PC-3 (cell line): ENCODE data around the gene TNIP1. TPM values are rescaled to one million over a fixed set of nuclear protein-coding genes. Genes with fewer than 3 reads are reported as not detected.

Experiments used
- ATAC-seq: fragments of 200-7000 bp; cut with Tn5 transposase; 2 replicates; pipeline ENCODE4 v1.9.1; 2020; ENCODE audit warnings: mild to moderate bottlenecking, moderate library complexity
- BruUV-seq: library from RNA; stranded (reverse); fragments of 400-500 nt; replicated peaks from 2 replicates; lab custom pipeline; 2021; lab: Mats Ljungman, UMichigan
- CTCF ChIA-PET: fragments of 300-600 bp; sonication (Branson Sonifier 250); formaldehyde crosslinking; loops from one replicate; lab custom pipeline; 2022; ENCODE audit warnings: antibody characterized with exemption; lab: Charles Lee
- POLR2A ChIA-PET: fragments of 300-600 bp; sonication (Branson Sonifier 250); formaldehyde crosslinking; loops from one replicate; lab custom pipeline; 2022; ENCODE audit warnings: antibody characterized with exemption; ENCODE audit not compliant: unreplicated experiment; lab: Charles Lee
- DNase-seq: peaks from one replicate; pipeline ENCODE4 v3.0.0-alpha.2; 2015
- H2AFZ ChIP-seq: fragments of 300-600 bp; sonication (generic); 2 replicates; pipeline ENCODE4 v1.6.0; 2016; ENCODE audit warnings: antibody characterized with exemption, low read length
- H3F3A ChIP-seq: fragments of 300-600 bp; sonication (generic); one replicate; pipeline ENCODE4 v1.6.0; 2017; ENCODE audit warnings: antibody characterized with exemption, low read length, control low read depth, mild to moderate bottlenecking; ENCODE audit not compliant: unreplicated experiment
- H3K27ac ChIP-seq: fragments of 300-600 bp; sonication (generic); 2 replicates; pipeline ENCODE4 v1.5.1; 2016; ENCODE audit warnings: mild to moderate bottlenecking, low read length
- H3K27me3 ChIP-seq: fragments of 300-600 bp; sonication (generic); 2 replicates; pipeline ENCODE4 v1.6.1; 2016; ENCODE audit warnings: low read length, mixed read lengths
- H3K36me3 ChIP-seq: fragments of 300-600 bp; sonication (generic); 2 replicates; pipeline ENCODE4 v1.6.1; 2016; ENCODE audit warnings: low read depth, mixed run types, low read length, mixed read lengths
- H3K4me1 ChIP-seq: fragments of 300-600 bp; sonication (generic); 2 replicates; pipeline ENCODE4 v1.5.1; 2016; ENCODE audit warnings: low read length; ENCODE audit not compliant: insufficient read depth
- H3K4me2 ChIP-seq: fragments of 300-600 bp; sonication (generic); 2 replicates; pipeline ENCODE4 v1.6.0; 2016; ENCODE audit warnings: low read length
- H3K4me3 ChIP-seq: fragments of 300-600 bp; sonication (generic); 2 replicates; pipeline ENCODE4 v1.5.1; 2016; ENCODE audit warnings: mild to moderate bottlenecking, low read length, mixed read lengths
- H3K79me2 ChIP-seq: fragments of 300-600 bp; sonication (generic); 2 replicates; pipeline ENCODE4 v1.6.1; 2017; ENCODE audit warnings: low read length, mixed read lengths
- H3K9ac ChIP-seq: fragments of 300-600 bp; sonication (generic); 2 replicates; pipeline ENCODE4 v1.6.0; 2016; ENCODE audit warnings: mild to moderate bottlenecking, low read length
- H3K9me2 ChIP-seq: fragments of 300-600 bp; sonication (generic); replicated peaks from 2 replicates; pipeline ENCODE4 v1.6.1; 2016; ENCODE audit warnings: mixed run types, low read length, mixed read lengths
- H3K9me3 ChIP-seq: fragments of 300-600 bp; sonication (generic); 2 replicates; pipeline ENCODE4 v1.6.1; 2016; ENCODE audit warnings: low read length, mixed read lengths
- H4K20me1 ChIP-seq: fragments of 300-600 bp; sonication (generic); 2 replicates; pipeline ENCODE4 v1.6.1; 2016; ENCODE audit warnings: low read length, mixed read lengths
- EZH2 ChIP-seq: fragments of 300-600 bp; sonication (generic); IDR thresholded peaks from one replicate; pipeline ENCODE4 v1.6.1; 2017; ENCODE audit warnings: antibody characterized with exemption, mild to moderate bottlenecking, low read length; ENCODE audit not compliant: unreplicated experiment
- EZH2phosphoT487 ChIP-seq: fragments of 300-600 bp; sonication (generic); IDR thresholded peaks from 2 replicates; pipeline ENCODE4 v1.6.1; 2018; ENCODE audit warnings: mild to moderate bottlenecking, antibody characterized with exemption, low read length, borderline replicate concordance
- intact Hi-C: fragments of 100-400 bp; cut with micrococcal nuclease; formaldehyde crosslinking; loops from 2 replicates; pipeline ENCODE4 v1.9.0; 2023
- total RNA-seq: library from RNA; depleted of rRNA; stranded (reverse); fragments of >200 nt; gene quantifications from 2 replicates; pipeline ENCODE4 v1.2.3, GENCODE V29; 2014
- TF ChIP-seq, protein P1 (sequence below): fragments of 300-600 bp; sonication (generic); conservative IDR thresholded peaks from 2 replicates; pipeline ENCODE4 v1.5.1; 2017; ENCODE audit warnings: antibody characterized with exemption, low read depth, mild to moderate bottlenecking, low read length

The TNIP1 gene
- total RNA-seq, 1 experiment from 2014 or later: 90.0 TPM

DNA sequence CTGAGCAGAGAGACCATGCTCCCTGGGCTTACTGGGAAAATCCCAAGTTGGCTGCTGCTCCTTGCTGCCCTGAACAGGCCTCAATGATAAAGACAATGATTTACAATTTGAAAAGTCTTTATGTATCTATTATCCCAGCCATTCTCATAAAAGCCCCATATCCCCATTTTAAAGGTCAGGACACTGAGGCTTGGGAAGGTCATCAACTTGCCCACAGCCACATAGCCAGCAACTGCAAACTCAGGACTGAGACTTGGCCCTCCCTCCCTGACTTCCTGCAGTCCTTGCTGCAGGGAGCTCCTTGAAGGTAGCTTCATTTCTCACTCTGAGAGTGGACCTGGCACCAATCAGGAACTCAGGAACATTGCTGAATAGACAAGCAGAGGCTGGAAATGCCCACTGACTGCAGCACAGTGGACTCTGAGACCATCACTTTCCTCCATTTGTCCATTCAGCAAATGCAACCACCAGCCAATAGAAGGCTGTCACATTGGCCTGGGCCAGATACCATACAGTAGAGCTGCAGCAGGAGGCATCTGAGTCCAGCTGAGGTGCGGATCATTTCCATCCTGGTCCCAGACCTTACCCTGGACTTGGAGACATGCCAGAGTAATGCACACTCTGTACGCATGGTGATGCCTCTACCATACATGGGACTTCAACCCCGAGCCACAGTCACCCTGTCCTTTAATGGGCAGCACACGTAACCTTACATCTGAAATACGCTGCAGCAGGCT is 18.3 kb downstream of the TNIP1 start:
- BruUV-seq: no TSS peak
- Histone ChIP-seq H3K4me2 (0 out of 2 replicates have a peak overlapping the region, but pooled peaks have one; percentile 10), H4K20me1 (peaks cover 14% of the 10 kb centered on the region; the same call in 1 of the 2 replicates), H3K79me2 (peaks cover 42% of the 10 kb centered on the region), H3F3A (no peaks in the 10 kb centered on the region), H3K9me2 (no peaks in the 10 kb centered on the region), H3K36me3 (peaks cover 44% of the 10 kb centered on the region), H3K27me3 (no peaks in the 10 kb centered on the region), H3K4me3 (no peak overlapping the region), H3K27ac (no peak overlapping the region), H2AFZ (no peak overlapping the region), H3K4me1 (peaks cover 25% of the 10 kb centered on the region), H3K9me3 (no peaks in the 10 kb centered on the region), H3K9ac (no peak overlapping the region)
- intact Hi-C loops: no loop called here
- ChIA-PET CTCF (interaction anchor here (0.6 kb wide), 1 partner anchor 12 kb away, joined by 4 read pairs; no protein-coding TSS in a partner anchor), POLR2A (no interaction called here)
- TF ChIP-seq, protein P1, sequence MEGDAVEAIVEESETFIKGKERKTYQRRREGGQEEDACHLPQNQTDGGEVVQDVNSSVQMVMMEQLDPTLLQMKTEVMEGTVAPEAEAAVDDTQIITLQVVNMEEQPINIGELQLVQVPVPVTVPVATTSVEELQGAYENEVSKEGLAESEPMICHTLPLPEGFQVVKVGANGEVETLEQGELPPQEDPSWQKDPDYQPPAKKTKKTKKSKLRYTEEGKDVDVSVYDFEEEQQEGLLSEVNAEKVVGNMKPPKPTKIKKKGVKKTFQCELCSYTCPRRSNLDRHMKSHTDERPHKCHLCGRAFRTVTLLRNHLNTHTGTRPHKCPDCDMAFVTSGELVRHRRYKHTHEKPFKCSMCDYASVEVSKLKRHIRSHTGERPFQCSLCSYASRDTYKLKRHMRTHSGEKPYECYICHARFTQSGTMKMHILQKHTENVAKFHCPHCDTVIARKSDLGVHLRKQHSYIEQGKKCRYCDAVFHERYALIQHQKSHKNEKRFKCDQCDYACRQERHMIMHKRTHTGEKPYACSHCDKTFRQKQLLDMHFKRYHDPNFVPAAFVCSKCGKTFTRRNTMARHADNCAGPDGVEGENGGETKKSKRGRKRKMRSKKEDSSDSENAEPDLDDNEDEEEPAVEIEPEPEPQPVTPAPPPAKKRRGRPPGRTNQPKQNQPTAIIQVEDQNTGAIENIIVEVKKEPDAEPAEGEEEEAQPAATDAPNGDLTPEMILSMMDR: no peak
- no peak for TF ChIP-seq EZH2
- TF ChIP-seq EZH2phosphoT487: no peak
- no peak for ATAC-seq
- no peak for DNase-seq

DNA sequence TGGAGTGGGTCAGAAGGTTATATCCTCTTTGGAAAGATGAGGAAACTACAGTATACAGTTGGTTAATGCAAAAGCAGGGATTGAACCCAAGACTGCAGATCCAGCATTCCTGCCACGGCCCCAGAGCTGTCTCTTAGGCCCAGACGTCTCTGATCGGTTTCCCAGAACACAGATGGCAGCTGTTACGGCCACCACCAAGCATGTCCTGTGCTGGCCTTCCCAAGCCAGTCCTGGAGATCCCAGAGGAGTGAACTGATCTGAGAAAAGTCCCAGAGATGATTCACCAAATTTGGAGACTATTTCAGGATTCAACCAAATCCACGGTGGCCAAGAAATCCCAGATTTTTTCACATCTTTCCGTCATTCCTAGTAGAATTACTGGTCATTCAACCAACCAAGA is 20.1 kb downstream of the TNIP1 start:
- Histone ChIP-seq H3K27ac (no peak overlapping the region), H3K4me2 (no peak overlapping the region), H3K9me3 (no peaks in the 10 kb centered on the region), H3K27me3 (no peaks in the 10 kb centered on the region), H3K36me3 (peaks cover 46% of the 10 kb centered on the region), H3K9me2 (no peaks in the 10 kb centered on the region), H3K79me2 (peaks cover 24% of the 10 kb centered on the region), H3K9ac (no peak overlapping the region), H3F3A (no peaks in the 10 kb centered on the region), H3K4me3 (no peak overlapping the region), H3K4me1 (peaks cover 25% of the 10 kb centered on the region), H2AFZ (no peak overlapping the region), H4K20me1 (peaks cover 14% of the 10 kb centered on the region; the same call in 1 of the 2 replicates)
- intact Hi-C loops: no loop called here
- no TSS peak for BruUV-seq
- ChIA-PET POLR2A (no interaction called here), CTCF (no interaction called here)
- DNase-seq (no peak), ATAC-seq (no peak)
- TF ChIP-seq, protein P1: no peak
- TF ChIP-seq EZH2 (no peak), EZH2phosphoT487 (no peak)
